ENCODE data around the gene ADGRL4. TPM values are rescaled to one million over a fixed set of nuclear protein-coding genes. Genes with fewer than 3 reads are reported as not detected.

ADGRL4 gene
- total RNA-seq, 1 experiment from 2014 or later = 0.63 TPM

- Histone ChIP-seq H4K91ac (ENCODE audit: insufficient read length, low read depth, low read length) (no peak overlapping the region), H3K79me1 (ENCODE audit: insufficient read depth, low read depth, low read length, poor library complexity, severe bottlenecking) (no peaks in the 10 kb centered on the region), H4K5ac (ENCODE audit: insufficient read length, low read depth, low read length) (no peak overlapping the region), H2AFZ (ENCODE audit: low read length) (no peak overlapping the region), H3K9ac (ENCODE audit: extremely low read depth, insufficient read length, low read length) (no peak overlapping the region), H3K14ac (ENCODE audit: insufficient read depth, low read length) (no peak overlapping the region), H3K56ac (ENCODE audit: insufficient read length, low read depth, low read length) (no peak overlapping the region), H3K4me1 (ENCODE audit: insufficient read depth, low read length) (no peaks in the 10 kb centered on the region), H3K79me2 (ENCODE audit: insufficient read depth, low read length) (no peaks in the 10 kb centered on the region), H2BK120ac (ENCODE audit: low read depth, low read length, poor library complexity, severe bottlenecking) (no peak overlapping the region), H2BK15ac (ENCODE audit: low read depth, low read length) (no peak overlapping the region), H3T11ph (ENCODE audit: low read length) (no peak overlapping the region), H2BK12ac (ENCODE audit: insufficient read length, low read depth, low read length) (no peak overlapping the region), H4K20me1 (ENCODE audit: control insufficient read depth, insufficient read depth, insufficient read length) (no peaks in the 10 kb centered on the region), H3K9me3 (ENCODE audit: control insufficient read depth, low read depth, low read length) (no peaks in the 10 kb centered on the region), H2BK5ac (ENCODE audit: insufficient read length, low read length) (no peak overlapping the region), H3K27me3 (ENCODE audit: insufficient read depth, low read length) (no peaks in the 10 kb centered on the region), H3K4ac (ENCODE audit: low read depth, low read length) (no peak overlapping the region), H3K27ac (ENCODE audit: insufficient read length, low read depth, low read length) (no peak overlapping the region), H2AK5ac (ENCODE audit: insufficient read length, low read length) (no peak overlapping the region), H3K23me2 (ENCODE audit: insufficient read length, low read depth, low read length, poor library complexity, severe bottlenecking) (no peaks in the 10 kb centered on the region), H2BK20ac (ENCODE audit: low read depth, low read length, poor library complexity, severe bottlenecking) (no peak overlapping the region), H3K4me2 (ENCODE audit: insufficient read depth, insufficient read length, low read length) (no peak overlapping the region), H4K8ac (replicated peaks; ENCODE audit: insufficient read length, low read depth, low read length) (no peak overlapping the region), H3K18ac (ENCODE audit: insufficient read length, low read depth, low read length) (no peak overlapping the region), H3K23ac (ENCODE audit: insufficient read length, low read depth, low read length) (no peak overlapping the region)
- no peaks in the 10 kb centered on the region for H3K27me3 Mint-ChIP-seq (ENCODE audit: low read depth)
- H3K4me1 Mint-ChIP-seq = no peaks in the 10 kb centered on the region
- DNase-seq = no peak
- no peaks in the 10 kb centered on the region for H3K36me3 Mint-ChIP-seq (ENCODE audit: insufficient read depth in 1 of 3, low read depth in 3 of 3)
- H3K4me3 Mint-ChIP-seq = no peak overlapping the region
- H3K27ac Mint-ChIP-seq = no peak overlapping the region
- no CpG with 5 or more reads among the region's 2 CpGs for WGBS (ENCODE audit: extremely low coverage, insufficient read length, low lambda C conversion rate)
- TF ChIP-seq CTCF (conservative IDR thresholded peaks at IDR 0.05) = no peak
- no peaks in the 10 kb centered on the region for H3K9me3 Mint-ChIP-seq
These were observed 57.3 kb downstream of the ADGRL4 start for GRCh38 chr1:78949227-78949626.
